Measurements from ENCODE around the gene LHFPL3.
"Not testable (repeated sequence)": the region's sequence is repeated elsewhere in the genome, so short reads cannot be mapped to it uniquely, and the experiment has no call there.

LHFPL3 gene

DNA sequence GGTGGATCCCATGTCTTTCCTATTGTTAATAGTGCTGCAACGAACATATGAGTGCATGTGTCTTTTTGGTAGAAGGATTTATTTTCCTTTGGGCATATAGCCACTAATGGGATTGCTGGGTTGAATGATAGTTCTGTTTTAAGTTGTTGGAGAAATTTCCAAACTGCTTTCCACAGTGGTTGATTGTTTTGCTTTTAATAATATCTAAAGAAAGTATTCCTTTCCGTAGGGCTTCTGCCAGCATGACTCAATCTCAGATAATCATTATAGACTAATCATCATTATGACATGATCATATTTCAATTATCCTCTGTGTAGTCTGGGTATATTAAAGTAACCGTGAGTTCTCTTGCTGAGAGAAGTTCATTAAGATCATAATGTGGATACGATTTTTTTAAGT lies 575.4 kb downstream of the LHFPL3 start:
- H3K4me2 ChIP-seq (ENCODE audit: low read length), result no peak overlapping the region
- H3K9me3 ChIP-seq (replicated peaks; ENCODE audit: low read length), result no peaks in the 10 kb centered on the region
- H3K4me1 ChIP-seq (ENCODE audit: control insufficient read depth, insufficient read depth, low read length), result no peaks in the 10 kb centered on the region
- no peaks in the 10 kb centered on the region for H3K36me3 ChIP-seq (ENCODE audit: insufficient read depth, low read length)
- H3K4me3 ChIP-seq (ENCODE audit: low read length), result no peak overlapping the region
- peaks cover 40% of the 10 kb centered on the region for H3K27me3 ChIP-seq (ENCODE audit: control insufficient read depth, insufficient read depth, low read length)
- no peak overlapping the region for H3K9ac ChIP-seq (ENCODE audit: low read depth, low read length)

DNA sequence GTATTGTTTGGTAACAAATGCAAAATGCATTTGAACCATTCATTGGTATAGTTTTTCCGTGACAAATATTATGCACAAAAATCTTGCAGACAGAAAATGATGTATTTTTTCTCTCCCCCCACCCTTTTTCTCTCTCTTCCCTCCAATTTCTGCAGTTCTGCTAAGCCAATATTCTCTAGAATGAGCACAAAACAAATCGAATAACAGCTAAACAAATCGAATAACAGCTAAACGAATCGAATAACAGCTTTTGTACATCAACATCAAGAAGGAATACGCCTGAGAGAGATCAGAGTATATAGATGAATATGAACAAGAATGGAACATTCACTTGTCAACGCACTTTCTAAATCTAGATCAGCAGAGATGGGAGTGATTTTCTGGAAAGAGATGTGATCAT lies 577.6 kb downstream of the LHFPL3 start:
- no peaks in the 10 kb centered on the region for H3K9me3 ChIP-seq (replicated peaks; ENCODE audit: low read length)
- H3K4me3 ChIP-seq (ENCODE audit: low read length), result no peak overlapping the region
- no peak overlapping the region for H3K4me2 ChIP-seq (ENCODE audit: low read length)
- H3K27me3 ChIP-seq (ENCODE audit: control insufficient read depth, insufficient read depth, low read length), result peaks cover 31% of the 10 kb centered on the region
- H3K36me3 ChIP-seq (ENCODE audit: insufficient read depth, low read length), result no peaks in the 10 kb centered on the region
- H3K9ac ChIP-seq (ENCODE audit: low read depth, low read length), result no peak overlapping the region
- H3K4me1 ChIP-seq (ENCODE audit: control insufficient read depth, insufficient read depth, low read length), result no peaks in the 10 kb centered on the region

DNA sequence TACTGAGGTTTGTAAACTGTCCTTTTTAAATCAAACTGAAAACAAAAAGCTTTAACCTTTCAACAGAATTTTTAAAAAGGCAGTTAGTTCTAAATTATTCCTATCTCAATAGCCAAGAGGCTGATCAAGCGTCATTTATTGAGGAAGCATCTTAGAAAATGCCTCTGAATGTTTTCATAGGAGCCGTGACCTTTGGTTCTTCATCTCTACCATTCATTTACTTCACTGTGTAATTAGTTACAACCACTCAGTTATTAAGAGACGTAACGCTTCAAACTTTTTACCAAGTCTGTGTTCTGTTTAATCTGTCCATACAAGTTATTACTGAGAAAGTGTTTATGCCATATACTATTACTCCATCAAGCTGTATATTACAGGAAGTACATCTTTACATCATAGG lies 578.2 kb downstream of the LHFPL3 start:
- Histone ChIP-seq H3K4me3 (ENCODE audit: low read length) (no peak overlapping the region), H3K9me3 (replicated peaks; ENCODE audit: low read length) (no peaks in the 10 kb centered on the region), H3K4me2 (ENCODE audit: low read length) (no peak overlapping the region), H3K9ac (ENCODE audit: low read depth, low read length) (no peak overlapping the region), H3K4me1 (ENCODE audit: control insufficient read depth, insufficient read depth, low read length) (no peaks in the 10 kb centered on the region), H3K27me3 (ENCODE audit: control insufficient read depth, insufficient read depth, low read length) (peaks cover 28% of the 10 kb centered on the region), H3K36me3 (ENCODE audit: insufficient read depth, low read length) (no peaks in the 10 kb centered on the region)

DNA sequence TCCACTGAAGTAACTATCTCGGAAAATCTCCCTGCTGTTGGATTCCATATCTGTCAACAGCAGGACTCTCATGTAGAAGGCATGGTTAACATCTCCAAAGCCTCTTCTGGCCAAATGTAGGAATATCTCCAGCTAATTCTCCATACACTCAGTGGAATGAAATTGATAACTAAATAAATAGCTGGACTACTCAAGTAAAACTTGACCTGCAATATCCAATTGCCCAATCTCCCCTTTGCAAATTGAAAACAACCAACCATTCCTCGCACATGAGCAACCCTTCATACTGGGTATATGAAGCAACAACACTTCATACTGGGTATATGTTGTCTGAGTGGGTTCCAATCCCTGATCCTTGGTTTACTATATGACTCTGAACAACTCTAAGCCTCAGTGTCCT lies 580.2 kb downstream of the LHFPL3 start:
- Histone ChIP-seq H3K9ac (ENCODE audit: low read depth, low read length) (no peak overlapping the region), H3K27me3 (ENCODE audit: control insufficient read depth, insufficient read depth, low read length) (peaks cover 28% of the 10 kb centered on the region), H3K36me3 (ENCODE audit: insufficient read depth, low read length) (no peaks in the 10 kb centered on the region), H3K4me3 (ENCODE audit: low read length) (no peak overlapping the region), H3K4me2 (ENCODE audit: low read length) (no peak overlapping the region), H3K4me1 (ENCODE audit: control insufficient read depth, insufficient read depth, low read length) (no peaks in the 10 kb centered on the region), H3K9me3 (replicated peaks; ENCODE audit: low read length) (no peaks in the 10 kb centered on the region)

DNA sequence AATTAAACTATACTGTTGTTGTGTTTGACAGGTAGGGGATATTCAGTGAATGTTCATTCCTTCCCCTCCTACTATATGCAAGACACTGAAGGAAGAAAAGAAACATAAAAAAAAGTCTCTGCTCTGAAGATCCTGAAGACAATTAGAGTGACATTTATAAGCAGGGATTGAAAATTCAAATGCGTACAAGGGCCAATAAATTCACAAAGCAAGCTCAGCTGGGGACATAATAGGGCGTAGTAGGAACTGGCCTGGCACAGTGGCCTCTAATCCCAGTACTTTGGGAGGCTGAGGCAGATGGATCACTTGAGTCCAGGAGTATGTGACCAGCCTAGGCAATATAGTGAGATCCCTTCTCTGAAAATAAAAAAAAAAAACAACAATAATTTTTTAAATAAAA lies 580.7 kb downstream of the LHFPL3 start:
- H3K9ac ChIP-seq (ENCODE audit: low read depth, low read length), result no peak overlapping the region
- no peak overlapping the region for H3K4me2 ChIP-seq (ENCODE audit: low read length)
- H3K4me1 ChIP-seq (ENCODE audit: control insufficient read depth, insufficient read depth, low read length), result no peaks in the 10 kb centered on the region
- H3K4me3 ChIP-seq (ENCODE audit: low read length), result no peak overlapping the region
- H3K9me3 ChIP-seq (replicated peaks; ENCODE audit: low read length), result no peaks in the 10 kb centered on the region
- H3K27me3 ChIP-seq (ENCODE audit: control insufficient read depth, insufficient read depth, low read length), result peaks cover 28% of the 10 kb centered on the region
- no peaks in the 10 kb centered on the region for H3K36me3 ChIP-seq (ENCODE audit: insufficient read depth, low read length)

DNA sequence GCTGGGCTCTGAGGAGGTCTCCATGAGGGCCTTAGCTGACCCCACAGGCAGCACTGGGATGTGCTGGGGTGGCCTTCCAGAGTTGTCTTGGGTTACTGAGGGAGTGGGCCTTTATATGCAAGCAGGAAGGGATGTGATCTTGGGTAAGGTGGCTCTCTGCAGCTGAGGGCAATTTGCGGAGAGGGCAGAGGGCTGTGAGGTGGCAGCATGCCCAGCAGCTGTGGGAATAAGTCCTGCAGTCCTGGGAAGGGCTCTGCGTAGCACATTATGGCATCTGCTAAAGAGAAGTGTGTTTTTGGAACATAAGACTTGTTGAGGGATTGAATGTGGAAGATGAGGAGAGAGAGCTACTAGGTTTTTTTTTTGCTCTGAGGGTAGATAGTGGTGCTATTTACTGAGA lies 586.0 kb downstream of the LHFPL3 start:
- Histone ChIP-seq H3K4me3 (ENCODE audit: low read length) (no peak overlapping the region), H3K9ac (ENCODE audit: low read depth, low read length) (no peak overlapping the region), H3K27me3 (ENCODE audit: control insufficient read depth, insufficient read depth, low read length) (peaks cover 28% of the 10 kb centered on the region), H3K9me3 (replicated peaks; ENCODE audit: low read length) (no peaks in the 10 kb centered on the region), H3K4me1 (ENCODE audit: control insufficient read depth, insufficient read depth, low read length) (no peaks in the 10 kb centered on the region), H3K36me3 (ENCODE audit: insufficient read depth, low read length) (no peaks in the 10 kb centered on the region), H3K4me2 (ENCODE audit: low read length) (no peak overlapping the region)

DNA sequence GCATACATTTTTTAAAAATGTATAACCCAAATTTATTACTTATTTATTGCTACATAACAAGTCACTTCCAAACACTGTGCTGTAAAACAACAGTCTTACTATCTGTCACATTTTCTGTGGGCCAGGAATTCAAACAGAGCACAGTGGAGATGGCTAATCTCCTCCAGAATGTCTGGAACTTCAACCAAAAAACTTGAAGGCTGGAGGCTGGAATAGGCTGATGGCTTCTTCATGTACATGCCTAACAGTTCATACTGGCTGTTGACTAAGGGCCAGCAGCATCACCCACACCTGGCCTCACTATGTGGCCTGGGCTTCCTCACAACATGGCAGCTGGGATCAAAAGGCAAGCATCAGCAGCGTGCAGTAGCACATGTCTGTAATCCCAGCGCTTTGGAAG lies 593.2 kb downstream of the LHFPL3 start:
- Histone ChIP-seq H3K4me3 (ENCODE audit: low read length) (no peak overlapping the region), H3K27me3 (ENCODE audit: control insufficient read depth, insufficient read depth, low read length) (peaks cover 11% of the 10 kb centered on the region), H3K9me3 (replicated peaks; ENCODE audit: low read length) (no peaks in the 10 kb centered on the region), H3K4me1 (ENCODE audit: control insufficient read depth, insufficient read depth, low read length) (peaks cover 16% of the 10 kb centered on the region), H3K9ac (ENCODE audit: low read depth, low read length) (no peak overlapping the region), H3K36me3 (ENCODE audit: insufficient read depth, low read length) (no peaks in the 10 kb centered on the region), H3K4me2 (ENCODE audit: low read length) (no peak overlapping the region)

DNA sequence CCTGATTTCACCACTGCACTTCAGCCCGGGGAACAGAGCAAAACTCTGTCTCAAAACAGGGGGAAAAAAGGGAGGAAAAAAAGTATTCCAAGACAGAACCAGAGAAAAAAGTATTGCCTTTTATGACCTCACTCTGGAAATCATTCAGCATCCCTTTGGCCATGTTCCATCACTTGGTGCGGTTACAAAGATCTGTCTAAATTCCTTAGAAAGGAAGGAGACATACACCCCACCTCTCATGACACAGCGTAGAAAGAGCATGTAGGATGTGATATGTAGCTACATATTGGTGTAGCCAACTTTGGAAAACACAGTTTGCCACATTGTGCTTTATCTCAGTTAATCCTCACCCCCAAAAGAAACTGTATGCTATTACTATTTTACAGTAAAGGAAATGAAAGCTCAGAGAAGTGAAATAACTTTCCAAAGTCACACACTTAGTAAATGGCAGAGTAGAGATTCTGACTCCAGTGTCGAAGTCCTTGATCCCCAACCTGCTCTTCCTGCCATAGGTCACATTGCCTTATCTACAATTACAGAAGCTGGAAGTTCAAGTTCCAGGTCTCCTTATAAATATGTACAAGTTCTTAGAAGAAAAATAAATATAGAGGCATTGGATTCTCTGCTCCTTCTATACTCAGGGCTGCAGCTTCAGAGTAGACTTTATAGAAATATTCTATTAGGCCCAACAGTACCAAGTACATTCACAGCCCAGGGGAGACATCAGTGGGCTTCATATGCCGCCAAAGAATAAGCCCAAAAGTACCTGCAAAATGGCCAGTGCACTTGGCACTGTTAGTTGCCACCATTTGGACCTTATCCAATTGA lies 594.0 kb downstream of the LHFPL3 start:
- H3K4me3 ChIP-seq (ENCODE audit: low read length), result no peak overlapping the region
- no peak overlapping the region for H3K9ac ChIP-seq (ENCODE audit: low read depth, low read length)
- H3K36me3 ChIP-seq (ENCODE audit: insufficient read depth, low read length), result no peaks in the 10 kb centered on the region
- H3K4me1 ChIP-seq (ENCODE audit: control insufficient read depth, insufficient read depth, low read length), result peaks cover 16% of the 10 kb centered on the region
- H3K27me3 ChIP-seq (ENCODE audit: control insufficient read depth, insufficient read depth, low read length), result peaks cover 9% of the 10 kb centered on the region
- no peaks in the 10 kb centered on the region for H3K9me3 ChIP-seq (replicated peaks; ENCODE audit: low read length)
- H3K4me2 ChIP-seq (ENCODE audit: low read length), result no peak overlapping the region

DNA sequence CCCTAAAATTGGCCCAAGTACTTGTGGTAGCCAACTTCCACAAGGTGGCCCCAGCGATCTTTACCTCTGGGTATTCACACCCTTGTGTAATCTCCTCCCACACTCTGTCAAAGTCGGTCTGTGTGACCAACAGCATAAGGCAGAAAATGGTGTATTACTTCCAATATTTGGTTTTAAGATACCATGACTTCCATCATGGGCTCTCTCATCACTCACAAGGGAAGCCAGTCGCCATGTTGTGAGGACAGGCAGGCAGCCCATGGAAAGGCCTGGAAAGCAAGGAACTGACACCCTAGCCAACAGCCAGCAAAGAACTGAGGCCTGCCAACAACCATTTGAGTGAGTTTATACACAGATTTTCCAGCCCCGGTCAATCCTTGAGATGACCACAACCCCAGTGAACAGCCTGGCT lies 594.6 kb downstream of the LHFPL3 start:
- no peaks in the 10 kb centered on the region for H3K36me3 ChIP-seq (ENCODE audit: insufficient read depth, low read length)
- H3K4me3 ChIP-seq (ENCODE audit: low read length), result no peak overlapping the region

DNA sequence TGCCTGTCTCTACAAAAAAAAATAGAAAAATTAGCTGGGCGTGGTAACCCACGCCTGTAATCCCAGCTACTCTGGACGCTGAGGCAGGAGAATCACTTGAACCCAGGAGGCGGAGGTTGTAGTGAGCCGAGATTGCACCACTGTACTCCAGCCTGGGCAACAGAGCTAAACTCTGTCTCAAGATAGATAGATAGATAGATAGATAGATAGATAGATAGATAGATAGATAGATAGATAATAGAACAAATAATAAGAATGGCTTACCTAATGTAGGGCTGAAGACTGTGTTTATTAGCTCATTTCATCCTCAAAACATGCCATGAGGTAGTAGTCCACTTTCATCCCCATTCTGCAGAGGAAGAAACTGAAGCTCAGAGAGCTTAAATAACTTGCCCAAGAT lies 597.8 kb downstream of the LHFPL3 start:
- not testable (repeated sequence) for H3K9ac ChIP-seq (ENCODE audit: low read depth, low read length); H3K4me2 ChIP-seq (ENCODE audit: low read length); H3K27me3 ChIP-seq (ENCODE audit: control insufficient read depth, insufficient read depth, low read length); H3K4me3 ChIP-seq (ENCODE audit: low read length); H3K36me3 ChIP-seq (ENCODE audit: insufficient read depth, low read length); H3K9me3 ChIP-seq (replicated peaks; ENCODE audit: low read length)
- peaks cover 16% of the 10 kb centered on the region for H3K4me1 ChIP-seq (ENCODE audit: control insufficient read depth, insufficient read depth, low read length)

More for the DNA sequence above, 594.6 kb downstream of the LHFPL3 start:
- Histone ChIP-seq H3K27me3 (ENCODE audit: control insufficient read depth, insufficient read depth, low read length) (peaks cover 3% of the 10 kb centered on the region), H3K4me2 (ENCODE audit: low read length) (no peak overlapping the region), H3K9me3 (replicated peaks; ENCODE audit: low read length) (no peaks in the 10 kb centered on the region), H3K4me1 (ENCODE audit: control insufficient read depth, insufficient read depth, low read length) (peaks cover 16% of the 10 kb centered on the region), H3K9ac (ENCODE audit: low read depth, low read length) (peak overlapping the region; percentile 50)

DNA sequence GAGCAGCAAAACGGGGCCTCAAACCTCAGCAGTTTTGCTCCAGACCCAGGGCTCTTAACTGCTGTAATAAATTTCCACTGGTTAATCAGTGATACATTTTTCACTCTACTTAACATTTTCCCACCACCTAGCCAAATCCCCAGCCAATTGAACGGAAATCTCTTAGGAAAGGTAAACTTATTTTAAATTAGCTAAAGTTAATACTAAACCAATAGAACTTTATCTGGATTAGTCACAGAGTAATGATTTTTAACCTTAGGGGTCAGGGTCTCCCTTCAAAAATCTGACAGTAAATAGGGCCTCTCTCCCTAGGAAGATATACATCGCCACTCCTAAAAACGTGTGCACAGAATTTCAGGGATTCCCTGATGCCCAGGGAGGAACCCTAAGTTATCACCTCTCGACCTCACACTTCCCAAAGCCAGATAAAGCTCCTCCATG lies 598.2 kb downstream of the LHFPL3 start:
- Histone ChIP-seq H3K4me1 (ENCODE audit: control insufficient read depth, insufficient read depth, low read length) (peaks cover 15% of the 10 kb centered on the region), H3K9me3 (replicated peaks; ENCODE audit: low read length) (no peaks in the 10 kb centered on the region), H3K27me3 (ENCODE audit: control insufficient read depth, insufficient read depth, low read length) (no peaks in the 10 kb centered on the region), H3K36me3 (ENCODE audit: insufficient read depth, low read length) (no peaks in the 10 kb centered on the region), H3K9ac (ENCODE audit: low read depth, low read length) (no peak overlapping the region), H3K4me3 (ENCODE audit: low read length) (no peak overlapping the region), H3K4me2 (ENCODE audit: low read length) (no peak overlapping the region)

DNA sequence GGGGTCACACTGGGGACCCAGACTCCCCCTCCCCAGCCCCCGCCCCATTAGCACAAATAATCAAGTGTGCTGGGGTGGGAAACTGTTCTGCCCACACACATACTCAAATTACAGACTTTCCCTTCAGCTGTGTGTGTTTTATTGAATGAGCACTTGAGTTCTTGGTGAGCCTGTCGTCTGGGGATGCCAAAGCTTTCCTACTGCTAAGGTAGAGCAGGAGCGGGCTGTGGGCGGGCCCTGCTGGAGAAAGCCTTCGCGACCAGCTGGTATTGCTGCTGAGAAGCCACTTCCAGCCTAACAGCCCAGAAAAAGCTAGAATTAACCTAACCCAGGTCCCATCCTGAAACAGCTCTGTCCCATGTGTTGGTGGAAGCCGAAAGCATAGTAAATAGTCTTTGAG lies 598.7 kb downstream of the LHFPL3 start:
- Histone ChIP-seq H3K4me1 (ENCODE audit: control insufficient read depth, insufficient read depth, low read length) (peaks cover 11% of the 10 kb centered on the region), H3K9ac (ENCODE audit: low read depth, low read length) (no peak overlapping the region), H3K27me3 (ENCODE audit: control insufficient read depth, insufficient read depth, low read length) (no peaks in the 10 kb centered on the region), H3K36me3 (ENCODE audit: insufficient read depth, low read length) (no peaks in the 10 kb centered on the region), H3K9me3 (replicated peaks; ENCODE audit: low read length) (no peaks in the 10 kb centered on the region), H3K4me2 (ENCODE audit: low read length) (no peak overlapping the region), H3K4me3 (ENCODE audit: low read length) (no peak overlapping the region)
